HG02981 (cell line): Measurements from ENCODE around the gene CXXC5.

ENCODE experiments used
- ATAC-seq: cut with Tn5 transposase; IDR thresholded peaks from one replicate; pipeline ENCODE4 v1.9.1; 2021; ENCODE audit warnings: mild to moderate bottlenecking, moderate library complexity; ENCODE audit not compliant: unreplicated experiment

CXXC5 gene

DNA sequence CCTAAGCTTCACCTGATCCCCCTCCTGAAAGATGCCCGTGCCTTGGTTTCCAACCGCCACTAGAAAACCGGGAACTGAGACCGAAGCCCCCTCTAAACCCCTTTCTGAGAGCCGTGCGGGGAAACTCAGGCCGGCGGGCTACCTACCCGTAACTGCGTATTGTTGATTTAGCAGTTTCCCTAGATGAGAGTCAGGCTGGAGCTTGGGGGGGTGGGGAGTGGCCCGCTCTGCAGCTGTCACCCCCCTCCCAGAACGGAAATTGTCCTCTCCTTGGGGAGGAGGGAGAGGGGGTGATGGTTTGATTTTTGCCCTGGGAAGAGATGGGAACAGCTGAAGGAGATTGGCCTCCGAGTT lies 2.5 kb downstream of the CXXC5 start:
- ATAC-seq, result no peak

DNA sequence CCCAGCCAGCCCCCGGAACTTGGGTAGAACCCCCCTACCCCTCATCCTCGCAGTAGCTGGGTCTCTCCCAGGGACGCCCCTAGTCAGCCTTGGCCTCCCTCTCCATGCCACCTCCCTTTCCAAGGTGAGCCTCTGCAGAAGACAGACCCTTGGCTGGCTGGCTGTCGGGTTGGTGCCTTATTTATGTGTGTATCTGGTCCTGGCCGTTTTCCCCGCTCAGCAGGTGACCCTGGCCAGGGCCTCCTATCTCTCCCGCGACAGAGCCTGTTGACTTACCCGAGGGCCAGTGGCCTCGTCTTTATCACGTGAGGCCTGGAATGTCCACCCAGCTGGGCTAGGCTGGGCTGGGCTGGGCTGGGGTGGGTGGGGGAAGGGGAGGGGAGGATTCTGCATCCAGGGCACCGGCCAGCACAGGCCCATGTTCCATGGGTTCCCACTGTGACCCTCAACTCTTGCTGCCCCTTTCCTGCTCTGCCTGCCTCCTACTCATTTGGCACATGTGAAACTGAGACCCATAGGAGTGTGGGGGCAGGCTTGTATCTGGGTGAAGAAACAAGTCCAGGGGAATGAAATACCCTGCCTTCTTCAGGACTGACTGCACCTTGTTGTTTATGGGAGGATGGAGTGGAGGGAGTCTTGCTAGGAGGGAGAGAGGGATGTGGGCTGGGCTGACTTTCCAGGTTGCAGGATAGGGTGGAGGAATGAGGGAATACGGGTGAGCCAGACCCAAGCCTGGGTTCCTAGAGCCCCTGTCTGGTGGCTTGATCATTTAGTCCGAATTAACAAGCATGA lies 3.1 kb downstream of the CXXC5 start:
- no peak for ATAC-seq

DNA sequence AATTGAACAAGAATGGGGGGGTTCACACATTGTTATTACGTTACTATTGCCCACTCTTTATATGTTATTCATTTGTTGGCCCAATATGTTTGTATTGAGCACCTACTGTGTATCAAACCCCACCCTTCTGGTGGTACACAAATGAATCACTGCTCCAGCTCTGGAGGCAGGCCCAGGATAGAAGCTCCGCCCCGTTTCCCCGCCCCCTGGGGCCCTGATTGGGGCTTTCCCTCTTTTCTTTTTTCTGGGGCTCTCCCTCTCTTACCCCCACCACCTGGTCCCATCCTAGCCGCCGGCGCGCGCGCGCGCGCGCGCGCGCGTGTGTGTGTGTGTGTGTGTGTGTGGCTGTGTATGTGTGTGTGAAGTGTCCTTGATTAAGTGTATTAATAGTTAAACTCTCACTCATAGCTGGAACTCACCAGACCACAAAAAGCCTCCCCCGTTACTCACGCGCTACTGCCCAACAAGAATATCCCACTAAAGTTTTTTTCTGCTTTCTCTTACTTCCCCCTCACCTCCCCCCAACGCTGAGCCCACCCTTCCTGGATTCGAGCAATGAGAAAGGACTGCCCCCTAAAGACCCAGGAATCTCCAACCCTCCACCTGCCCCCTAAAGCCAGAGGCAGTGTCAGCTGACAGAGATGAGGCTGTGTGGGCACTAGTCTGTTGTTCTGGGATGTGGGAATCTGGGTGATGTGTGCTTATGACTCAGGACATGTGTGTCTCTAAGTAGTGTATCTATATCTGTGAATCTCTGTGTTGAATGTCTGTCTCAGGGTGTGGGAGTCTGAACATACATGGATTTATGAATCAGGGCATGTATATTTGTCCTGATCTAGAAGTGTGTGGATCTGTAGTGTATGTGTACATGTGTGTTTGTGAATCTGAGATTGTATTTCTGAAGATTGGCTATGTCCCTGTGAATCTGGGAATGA lies 4.0 kb downstream of the CXXC5 start:
- peak; percentile 37 for ATAC-seq

DNA sequence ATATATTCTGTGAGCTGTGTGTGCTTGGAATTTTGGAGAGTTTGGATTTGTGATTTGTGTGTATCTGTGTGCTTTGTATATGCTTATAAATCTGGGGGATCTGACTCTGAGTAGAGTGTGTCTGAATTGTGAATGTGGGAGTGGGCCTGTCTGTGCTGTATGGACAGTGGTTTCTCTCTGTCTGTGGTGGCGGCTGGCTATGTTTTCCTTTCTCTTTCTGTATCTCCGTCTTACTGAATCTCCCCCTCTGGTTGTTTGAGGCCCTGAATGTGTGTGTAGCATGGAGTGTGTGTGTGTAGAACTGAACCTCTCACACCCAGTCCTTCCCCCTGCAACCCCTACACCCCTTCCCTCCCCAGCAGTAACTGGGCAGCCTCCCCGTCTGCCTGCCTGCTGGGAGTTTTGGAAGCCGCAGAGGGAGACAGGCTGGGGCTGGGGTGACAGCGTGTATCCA lies 4.7 kb downstream of the CXXC5 start:
- ATAC-seq, result peak; percentile 37

DNA sequence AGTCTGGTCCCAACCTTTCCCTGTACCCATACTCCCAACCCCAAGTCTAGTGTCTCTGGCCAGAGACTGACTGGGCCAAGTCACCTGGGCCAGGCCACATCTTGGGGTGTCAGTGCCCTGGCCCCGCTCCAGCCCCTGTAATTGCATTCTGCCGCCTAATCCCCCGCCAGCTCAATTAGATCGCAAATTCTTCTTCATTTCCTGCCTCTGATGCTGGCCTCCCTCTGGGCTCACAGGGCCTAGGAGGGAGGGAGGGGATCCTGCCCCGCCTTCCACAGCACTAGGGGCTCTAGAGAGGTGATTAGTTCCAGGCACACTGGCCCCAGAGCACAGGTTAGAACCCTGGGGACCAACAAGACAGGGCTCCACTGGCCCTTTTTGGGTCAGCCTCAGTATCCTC lies 5.5 kb downstream of the CXXC5 start:
- ATAC-seq, result no peak

DNA sequence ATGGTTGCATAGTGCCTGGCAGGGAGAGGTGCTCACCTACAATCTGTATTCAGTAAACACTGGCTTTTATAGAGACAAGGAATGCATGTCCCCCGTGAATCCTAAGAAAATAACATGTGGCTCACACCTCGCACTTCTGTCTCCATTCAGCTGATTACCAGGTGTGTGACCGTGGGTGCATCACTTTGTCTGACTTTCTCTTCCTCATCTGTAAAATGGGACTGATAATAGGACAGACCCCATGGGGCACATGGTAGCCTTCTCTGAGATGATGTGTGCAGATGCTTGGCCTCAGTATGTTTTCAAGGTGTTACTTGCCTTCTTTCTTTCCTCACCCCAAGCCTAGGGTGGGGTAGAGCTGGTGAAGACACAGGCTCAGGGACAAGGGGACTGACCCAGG lies 6.3 kb downstream of the CXXC5 start:
- ATAC-seq, result no peak

GRCh38 chr5:139654871-139655491 lies 6.8 kb downstream of the CXXC5 start:
- ATAC-seq, result no peak

DNA sequence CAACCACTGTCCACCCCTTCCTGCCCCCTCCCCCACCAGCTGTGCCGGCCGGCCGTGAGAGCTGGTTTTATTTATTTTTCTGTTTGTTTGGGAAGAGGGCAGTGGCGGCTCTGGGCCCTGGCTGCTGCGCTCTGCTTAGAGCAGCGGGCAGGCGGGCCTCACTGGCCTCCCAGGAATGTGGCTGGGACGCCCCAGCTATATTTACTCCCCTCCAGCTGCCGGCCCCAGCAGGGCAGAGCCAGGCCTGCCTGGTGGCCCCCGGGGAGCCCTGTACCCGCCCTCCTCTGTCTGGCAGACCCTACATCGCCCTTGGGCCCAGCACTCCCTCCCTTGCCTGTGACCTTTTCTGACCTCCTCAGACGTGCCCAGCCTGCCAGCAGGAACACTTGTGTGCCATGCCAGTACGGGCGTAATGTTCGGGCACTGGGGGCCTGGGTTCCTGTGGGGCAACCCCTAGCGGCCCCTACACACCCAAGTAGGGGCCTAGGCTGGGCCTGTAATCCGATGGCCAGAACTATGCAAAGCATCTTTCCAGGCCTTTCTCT lies 7.7 kb downstream of the CXXC5 start:
- no peak for ATAC-seq

DNA sequence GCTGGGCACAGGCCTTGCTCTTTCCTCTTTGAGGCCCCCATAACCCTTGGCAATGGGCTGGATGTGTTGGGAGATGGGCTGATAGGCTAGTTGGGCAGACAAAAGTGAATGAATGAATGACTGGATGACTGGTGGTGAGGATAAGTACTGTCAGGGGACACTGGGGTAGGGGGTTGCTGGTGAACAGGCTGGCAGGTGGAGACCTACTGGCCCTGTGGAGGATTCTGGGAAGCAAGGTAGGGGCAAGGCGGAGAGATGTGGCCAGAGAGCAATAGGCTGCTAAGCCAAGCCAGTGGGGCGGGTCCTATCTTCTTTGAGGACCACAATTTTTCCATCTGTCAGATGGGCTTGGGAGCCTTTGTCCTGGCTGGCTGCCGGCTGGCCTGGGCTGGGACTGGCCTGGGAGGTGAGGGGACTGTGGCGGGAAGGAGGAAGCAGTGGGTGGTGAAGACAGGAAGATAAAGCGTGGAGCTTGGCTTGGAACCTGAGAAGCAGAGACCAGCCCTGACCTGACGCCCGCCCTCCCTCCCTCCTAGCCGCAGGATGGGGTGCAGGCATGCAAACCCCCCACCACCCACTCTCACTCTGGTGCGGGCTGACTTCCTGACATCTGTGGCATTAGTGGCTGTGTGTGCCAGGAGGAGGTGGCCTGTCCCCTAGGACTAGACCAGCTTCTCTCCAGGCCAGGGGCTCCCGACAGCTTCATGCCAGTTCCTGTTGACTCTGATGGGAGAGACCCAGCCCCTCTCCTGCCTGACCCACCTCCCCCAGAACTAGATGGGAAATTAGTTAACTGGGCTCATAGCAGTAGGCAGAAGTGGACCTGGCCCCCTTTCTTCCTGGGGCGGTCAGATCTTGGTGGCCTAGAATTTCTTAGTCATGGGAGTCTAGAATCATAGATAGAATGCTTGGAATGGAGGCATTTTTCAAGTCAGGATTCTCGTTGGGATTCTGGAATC lies 9.5 kb downstream of the CXXC5 start:
- ATAC-seq, result no peak

DNA sequence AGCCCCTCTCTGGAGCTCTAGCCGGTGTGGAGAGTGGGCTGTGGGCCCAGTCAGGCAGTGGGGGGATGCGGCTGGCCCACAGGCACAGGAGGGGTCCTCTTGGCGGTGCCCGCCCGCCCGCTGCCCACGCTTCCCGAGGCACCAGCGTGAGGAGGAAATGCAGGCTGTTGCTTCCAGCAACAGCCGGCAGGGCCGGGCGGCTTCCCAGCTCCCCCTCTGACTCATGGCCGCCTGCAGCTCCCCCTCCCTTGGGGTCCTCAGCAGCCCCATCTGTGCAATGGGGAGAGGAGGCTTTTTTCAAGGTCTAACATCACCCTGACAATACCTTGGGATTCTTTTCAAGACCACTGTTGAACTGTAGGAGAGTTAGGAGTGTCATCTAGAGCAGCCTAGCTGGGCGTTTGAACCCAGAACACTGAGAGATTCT lies 10.4 kb downstream of the CXXC5 start:
- ATAC-seq, result no peak

DNA sequence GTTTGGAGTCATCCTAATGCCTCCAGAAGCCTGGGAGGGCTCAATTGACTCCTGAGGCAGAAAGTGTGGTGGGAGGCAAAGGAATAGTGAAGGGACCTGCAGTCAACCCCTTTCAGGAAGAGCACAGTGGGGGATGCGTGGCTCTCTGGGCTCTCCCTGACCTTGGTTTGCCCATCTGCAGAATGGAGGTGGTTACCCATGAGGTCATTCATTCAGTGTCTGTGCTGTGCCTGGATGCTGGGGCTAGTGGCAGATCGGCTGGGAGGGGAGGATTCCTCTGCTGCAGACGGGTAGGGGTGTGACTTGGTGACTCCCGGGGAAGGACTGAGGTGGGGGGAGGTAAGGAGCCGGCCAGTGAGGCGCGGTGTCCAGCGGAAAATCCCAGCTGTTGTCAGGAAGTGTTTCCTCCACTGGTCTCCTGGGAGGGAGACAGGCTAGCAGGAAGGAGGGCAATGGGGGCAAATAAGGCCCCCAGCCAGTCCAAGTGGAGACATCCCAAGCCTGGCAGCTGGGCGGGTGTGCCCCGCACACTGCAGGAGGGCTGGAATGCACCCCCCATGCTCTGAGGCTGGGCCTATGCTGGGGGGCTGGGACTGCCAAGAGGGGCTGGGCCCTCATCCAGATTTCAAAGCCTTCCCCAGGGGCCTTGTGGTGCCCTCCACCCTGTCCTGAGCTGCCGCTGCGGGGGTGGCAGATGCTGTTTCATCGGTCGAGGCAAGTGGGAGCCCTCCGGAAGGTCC lies 10.9 kb downstream of the CXXC5 start:
- peak; percentile 25 for ATAC-seq

- ATAC-seq, result no peak
Observed at GRCh38 chr5:139659695-139660101, 11.5 kb downstream of the CXXC5 start.

DNA sequence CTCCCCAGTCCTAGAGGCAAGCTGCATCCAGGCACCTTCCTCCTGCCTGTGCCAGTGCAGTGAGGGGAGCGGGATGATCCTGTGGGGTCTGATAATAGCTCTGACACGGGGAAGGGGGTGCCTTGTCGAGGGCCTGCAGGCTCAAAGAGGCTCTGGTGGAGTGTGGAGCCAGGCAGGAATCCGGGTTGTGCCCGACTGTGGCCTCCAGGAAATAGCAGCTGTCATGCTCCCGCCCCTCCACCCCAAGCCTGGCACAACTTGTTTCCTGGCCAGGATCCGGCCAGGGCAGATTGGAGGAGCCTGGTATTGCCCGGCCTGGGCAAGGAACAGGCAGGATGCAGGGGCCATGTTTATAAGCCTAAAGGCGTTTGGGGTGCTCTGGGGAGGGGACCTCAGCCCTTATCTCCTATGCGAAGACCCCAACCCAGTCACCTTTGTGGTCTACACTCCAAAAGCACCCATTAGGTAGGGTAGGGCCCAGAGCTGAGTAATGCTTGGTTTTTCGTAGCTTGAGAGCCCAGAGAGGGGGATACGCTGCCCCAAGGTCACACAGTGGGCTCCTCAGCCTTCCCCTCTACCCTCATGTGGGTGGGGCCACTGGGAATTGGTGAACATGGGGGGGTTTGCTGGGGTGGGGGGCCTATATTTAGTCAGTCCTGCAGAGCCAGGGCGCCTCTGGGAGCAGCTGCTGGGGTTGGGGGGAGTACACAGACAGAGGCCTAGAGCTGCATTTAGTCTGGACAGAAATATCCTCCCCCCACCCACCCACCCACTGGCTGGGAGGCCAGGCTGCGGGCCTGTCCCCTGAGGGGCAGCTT lies 12.2 kb downstream of the CXXC5 start:
- ATAC-seq, result no peak

GRCh38 chr5:139660923-139661814 lies 13.0 kb downstream of the CXXC5 start:
- peak; percentile 30 for ATAC-seq

DNA sequence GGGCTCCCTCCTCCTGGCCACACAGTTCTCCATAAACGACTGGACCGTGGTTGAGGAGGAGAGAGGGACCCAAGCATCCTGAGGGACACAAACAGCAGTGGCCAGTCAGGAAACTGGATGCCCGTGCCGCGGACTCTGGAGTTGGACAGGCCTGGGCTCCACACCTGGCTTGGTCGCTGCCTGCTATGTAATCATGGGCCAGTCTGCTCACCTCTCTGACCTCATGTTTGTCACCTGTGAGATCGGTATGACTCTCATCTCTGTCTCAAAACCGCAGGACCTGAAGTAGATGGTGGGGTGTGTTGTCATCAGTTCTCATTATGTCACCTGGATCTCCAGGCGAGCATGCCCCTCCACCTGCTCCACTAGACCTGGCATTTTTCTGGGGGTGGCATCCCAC lies 14.5 kb downstream of the CXXC5 start:
- ATAC-seq, result no peak

GRCh38 chr5:139663207-139664085 lies 15.3 kb downstream of the CXXC5 start:
- ATAC-seq, result no peak
